Measurements from ENCODE around the gene ABCC9. TPM values are rescaled to one million over a fixed set of nuclear protein-coding genes. Genes with fewer than 3 reads are reported as not detected.

ABCC9 gene
- 0.01 TPM in 1 of 2 replicates, not detected in the other for polyA plus RNA-seq (2014; cell fraction: cytosol; rRNA removed)
- polyA plus RNA-seq (2014; cell fraction: nucleus; rRNA removed) = 0.43 TPM in 1 of 2 replicates, not detected in the other

DNA sequence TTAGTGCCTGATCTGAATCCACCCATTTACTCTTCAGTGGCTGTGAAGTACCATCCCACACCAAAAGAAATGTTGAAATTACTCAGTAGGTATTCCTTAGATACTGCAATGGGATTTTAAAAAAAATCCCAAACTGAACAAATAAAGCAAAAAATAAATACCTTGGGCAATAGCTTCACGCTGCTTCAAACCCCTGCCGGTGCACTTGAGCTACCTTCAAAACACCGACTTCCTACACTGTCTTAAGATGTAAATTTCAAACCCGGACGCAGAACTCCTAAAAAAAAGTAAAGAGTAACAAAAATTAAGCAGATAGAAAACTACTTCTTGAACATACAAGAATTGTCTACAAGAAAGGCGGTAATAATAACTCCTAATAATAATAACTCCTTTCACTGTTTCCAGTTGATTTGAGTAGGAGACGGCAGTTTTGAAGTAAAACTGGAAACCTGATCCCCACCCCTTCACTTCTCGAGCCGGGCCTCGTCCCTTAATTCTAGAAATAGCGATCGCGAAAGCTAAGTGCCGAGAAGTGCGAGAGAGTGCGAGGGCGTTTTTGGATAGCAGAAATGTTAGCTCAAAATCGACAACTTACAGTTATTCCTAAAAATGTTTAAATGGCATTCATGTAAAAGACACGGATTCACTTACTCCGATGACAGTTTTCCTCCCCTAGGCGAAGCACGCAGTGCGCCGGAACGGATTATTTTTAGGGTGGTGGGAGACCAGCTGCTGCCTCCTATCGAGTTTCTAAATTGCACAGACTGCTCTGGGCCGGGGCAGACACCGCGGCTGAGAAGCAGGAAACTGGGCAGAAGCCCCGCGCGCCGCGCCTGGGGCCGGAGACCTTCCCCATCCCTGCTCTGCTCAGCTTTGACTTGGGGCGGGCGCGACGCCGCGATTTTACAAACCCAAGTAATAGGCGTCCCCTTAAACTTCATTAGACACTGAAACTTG, at the start of gene ABCC9:
TSS of gene ABCC9 (minus strand) at position 878 of the 957 bp plus-strand sequence. CDS start 4,752 bp downstream, outside the sequence.
- peak; percentile 37 for DNase-seq (ENCODE audit: low spot score)

GRCh38 chr12:21989819-21990412, 48.7 kb upstream of the ABCC9 start:
- no peak for DNase-seq (ENCODE audit: low spot score)

- DNase-seq (ENCODE audit: low spot score) = no peak
These were observed 47.4 kb upstream of the ABCC9 start for GRCh38 chr12:21988619-21989018.

DNA sequence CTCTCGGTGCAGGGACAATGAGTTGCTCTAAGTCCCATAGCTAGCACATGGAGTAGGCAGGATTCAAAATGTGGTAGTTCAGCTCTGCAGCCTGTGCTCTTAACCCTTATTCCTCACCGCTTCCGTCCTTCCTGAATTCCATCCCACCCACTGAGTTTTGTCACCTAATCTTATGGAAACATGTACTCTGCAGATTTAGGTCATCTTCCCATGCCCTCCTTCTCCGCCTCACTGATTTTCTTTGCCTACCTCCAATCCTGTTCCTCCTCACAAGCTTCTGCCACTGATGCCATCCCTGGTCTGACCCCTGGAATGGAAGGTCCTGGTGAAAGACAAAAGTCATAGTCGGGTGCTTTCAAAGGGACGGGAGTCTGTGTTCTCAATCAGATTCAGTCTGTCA, 46.5 kb upstream of the ABCC9 start:
- DNase-seq (ENCODE audit: low spot score) = no peak

DNA sequence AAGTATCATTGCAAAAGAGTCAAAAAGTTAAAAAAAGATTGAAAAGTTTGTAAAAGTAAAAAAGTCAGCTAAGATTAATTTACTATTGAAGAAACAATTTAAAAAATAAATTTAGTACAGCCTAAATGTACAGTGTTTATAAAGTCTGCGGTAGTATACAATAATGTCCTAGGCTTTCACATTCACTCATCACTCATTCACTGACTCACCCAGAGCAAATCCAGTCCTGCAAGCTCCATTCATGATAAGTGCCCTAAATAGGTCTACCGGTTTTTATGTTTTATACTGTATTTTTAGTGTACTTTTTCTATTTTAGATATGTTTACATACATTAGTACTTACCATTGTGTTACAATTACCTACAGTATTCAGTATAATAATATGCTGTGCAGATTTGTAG, 43.9 kb upstream of the ABCC9 start:
- DNase-seq (ENCODE audit: low spot score) = no peak

DNA sequence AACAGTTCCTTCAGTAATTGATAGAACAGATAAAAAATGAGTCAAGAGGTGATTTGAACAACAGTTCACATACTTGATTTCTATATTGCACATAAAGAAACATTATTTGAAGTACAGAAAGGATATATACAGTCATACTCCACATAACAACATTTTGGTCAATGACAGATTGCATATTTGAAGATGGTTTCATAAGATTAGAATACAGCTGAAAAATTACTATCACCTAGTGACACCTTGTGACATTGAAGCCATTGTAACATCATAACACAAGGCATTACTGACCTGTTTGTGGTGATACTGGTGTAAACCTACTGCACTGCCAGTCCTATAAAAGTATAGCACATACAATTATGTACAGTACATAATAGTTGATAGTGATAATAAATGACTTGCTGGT, 43.1 kb upstream of the ABCC9 start:
- no peak for DNase-seq (ENCODE audit: low spot score)

DNA sequence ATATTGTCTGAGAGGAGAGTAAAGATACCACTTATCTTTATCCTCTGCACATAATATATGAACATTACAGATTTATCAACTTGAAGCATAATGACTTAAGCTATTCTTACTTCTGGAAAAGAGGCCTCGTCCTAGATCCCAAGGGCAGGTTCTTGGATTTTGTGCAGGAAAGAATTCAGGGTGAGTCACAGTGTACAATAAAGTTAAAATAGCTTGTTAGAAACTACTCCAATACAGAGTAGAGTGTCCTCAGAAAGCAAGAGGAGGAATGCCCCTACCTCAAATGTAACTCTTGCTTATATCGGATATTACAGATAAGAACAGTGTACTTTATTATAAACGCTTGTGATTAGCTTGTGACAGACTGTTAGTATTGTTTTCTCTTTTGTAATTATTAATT, 41.9 kb upstream of the ABCC9 start:
- DNase-seq (ENCODE audit: low spot score) = no peak

DNA sequence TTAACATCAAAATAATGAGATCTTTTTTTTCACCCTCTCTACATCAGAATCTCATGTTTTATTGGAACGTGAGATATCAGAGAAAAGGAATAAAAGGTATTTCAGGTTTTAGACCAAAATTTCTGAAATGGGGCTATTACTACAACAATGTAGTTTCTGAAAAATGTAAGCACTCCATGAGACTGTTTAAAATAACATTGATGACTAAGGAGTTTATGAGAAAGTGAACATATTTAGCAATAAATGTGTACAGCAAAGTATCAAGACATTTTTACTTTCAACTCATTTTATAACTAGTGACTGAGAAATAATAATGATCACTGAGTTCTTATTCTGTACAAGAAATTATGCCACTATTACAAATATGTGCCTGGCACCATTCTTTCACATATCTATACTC, 39.3 kb upstream of the ABCC9 start:
- DNase-seq (ENCODE audit: low spot score) = no peak

DNA sequence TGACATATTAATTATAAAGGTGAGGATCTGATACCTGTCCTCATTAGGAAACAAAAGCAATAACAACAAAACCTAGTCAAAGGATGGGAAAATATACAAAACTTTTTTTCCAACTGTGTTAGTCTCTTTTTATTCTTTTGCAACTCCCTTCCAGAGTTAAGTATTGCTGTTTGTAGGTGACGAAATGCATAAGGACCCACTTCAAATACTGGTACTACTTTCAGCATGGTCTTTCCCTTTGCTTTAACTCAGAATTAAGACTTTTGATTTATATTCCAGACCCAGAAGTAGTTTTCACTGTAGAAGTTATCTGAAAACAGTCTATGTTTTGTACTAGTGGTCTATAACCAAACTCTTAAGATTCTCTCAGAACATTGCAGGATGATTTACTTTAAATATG, 34.1 kb upstream of the ABCC9 start:
- no peak for DNase-seq (ENCODE audit: low spot score)

DNA sequence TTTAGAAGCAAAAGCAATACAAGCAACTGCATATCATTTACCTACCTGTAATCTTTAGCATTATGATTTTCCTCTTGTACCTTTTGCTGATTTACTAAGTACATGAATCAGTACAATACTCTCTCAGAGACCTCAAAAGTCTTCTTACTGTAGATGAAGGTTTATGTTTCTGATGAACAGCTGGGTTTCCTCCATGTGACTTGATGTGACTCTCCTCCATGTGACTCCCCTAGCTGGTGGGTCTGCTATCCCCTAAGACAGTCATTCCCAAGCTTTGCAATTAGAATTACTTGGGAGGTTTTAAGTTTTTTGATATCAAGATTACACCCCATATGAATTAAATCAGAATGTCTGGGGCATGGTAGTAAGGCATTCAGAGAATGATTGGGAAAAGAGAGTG, 32.0 kb upstream of the ABCC9 start:
- no peak for DNase-seq (ENCODE audit: low spot score)

- DNase-seq (ENCODE audit: low spot score) = no peak
These were observed 30.8 kb upstream of the ABCC9 start for GRCh38 chr12:21972055-21972454.

DNA sequence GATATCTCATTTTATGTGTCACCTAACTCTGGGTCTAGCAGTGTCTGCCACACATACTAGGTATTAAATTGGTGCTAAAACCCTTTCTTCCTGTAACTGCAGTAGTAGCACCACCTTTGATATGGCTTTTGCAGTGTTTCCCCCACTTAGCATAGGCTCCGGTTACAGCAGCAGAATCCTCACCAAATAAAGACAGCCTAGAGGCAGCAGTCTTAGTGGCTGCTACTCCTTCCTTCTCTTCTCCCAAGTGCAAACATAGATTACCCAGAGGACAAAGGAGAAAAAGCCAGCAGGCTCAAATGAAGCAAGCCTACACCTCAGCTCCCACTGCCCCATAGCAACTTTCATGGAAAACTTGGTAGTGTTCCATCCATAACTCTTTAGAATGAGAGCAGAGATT, 30.1 kb upstream of the ABCC9 start:
- no peak for DNase-seq (ENCODE audit: low spot score)

DNA sequence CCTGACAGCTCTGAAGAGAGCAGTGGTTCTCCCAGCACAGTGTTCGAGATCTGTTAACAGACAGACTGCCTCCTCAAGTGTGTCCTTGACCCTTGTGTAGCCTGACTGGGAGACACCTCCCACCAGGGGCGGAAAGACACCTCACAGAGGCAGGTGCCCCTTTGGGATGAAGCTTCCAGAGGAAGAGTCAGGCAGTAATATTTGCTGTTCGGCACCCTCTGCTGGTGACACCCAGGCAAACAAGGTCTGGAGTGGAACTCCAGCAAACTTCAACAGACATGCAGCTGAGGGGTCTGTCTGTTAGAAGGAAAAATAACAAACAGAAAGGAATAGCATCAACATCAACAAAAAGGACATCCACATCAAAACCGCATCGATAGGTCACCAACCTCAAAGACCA, 21.6 kb upstream of the ABCC9 start:
- no peak for DNase-seq (ENCODE audit: low spot score)

GRCh38 chr12:21962236-21962635, 21.0 kb upstream of the ABCC9 start:
- DNase-seq (ENCODE audit: low spot score) = no peak

- no peak for DNase-seq (ENCODE audit: low spot score)
These were observed 9.4 kb upstream of the ABCC9 start for GRCh38 chr12:21950649-21951048.

- no peak for DNase-seq (ENCODE audit: low spot score)
These were observed 7.8 kb upstream of the ABCC9 start for GRCh38 chr12:21949036-21949435.

GRCh38 chr12:21946983-21947382, 5.8 kb upstream of the ABCC9 start:
- DNase-seq (ENCODE audit: low spot score) = no peak

GRCh38 chr12:21945002-21945401, 3.8 kb upstream of the ABCC9 start:
- no peak for DNase-seq (ENCODE audit: low spot score)

GRCh38 chr12:21942377-21942703, 1.1 kb upstream of the ABCC9 start:
- no peak for DNase-seq (ENCODE audit: low spot score)

DNA sequence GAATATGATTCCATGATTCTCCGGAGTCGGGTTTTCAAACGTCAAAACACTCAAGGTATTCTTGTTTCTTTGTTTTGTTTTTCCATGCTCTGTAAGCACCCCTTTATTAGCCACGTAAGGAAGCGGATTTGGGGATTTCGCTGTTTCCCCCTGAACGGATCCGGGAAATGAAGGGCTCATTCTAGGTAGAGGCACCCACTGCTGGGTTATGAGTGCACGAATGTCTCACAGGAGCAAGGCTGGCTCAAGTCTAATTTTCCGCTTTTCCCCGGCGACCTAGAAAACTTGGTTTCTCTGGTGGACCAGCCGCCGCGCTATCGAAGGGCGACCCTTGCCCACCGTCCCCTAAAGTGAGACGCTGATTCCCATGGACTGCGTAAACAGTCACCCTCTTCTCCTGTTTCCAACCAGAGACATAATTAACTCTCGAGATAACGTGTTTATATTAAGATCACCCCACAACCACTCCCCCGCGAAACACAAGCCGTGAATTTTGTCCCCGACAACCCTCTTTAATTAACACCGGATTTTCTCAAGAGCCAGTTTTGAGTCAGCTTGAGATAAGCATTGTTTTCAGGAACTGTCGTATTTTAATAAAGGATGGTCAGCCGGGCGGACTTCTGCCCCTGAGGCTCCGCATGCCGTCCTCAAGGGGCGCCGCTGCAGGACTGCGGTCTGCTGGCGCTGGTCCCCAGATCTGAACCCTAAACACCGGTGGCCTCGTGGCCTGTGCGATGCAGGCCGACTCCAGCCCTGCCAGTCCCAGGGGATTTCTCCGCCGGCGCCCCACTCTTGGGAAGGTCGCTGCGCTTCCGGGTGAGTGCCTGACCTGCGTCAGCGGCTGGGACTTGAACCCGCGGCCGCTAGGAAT, 515 bp upstream of the ABCC9 start:
- DNase-seq (ENCODE audit: low spot score) = peak; percentile 24

DNA sequence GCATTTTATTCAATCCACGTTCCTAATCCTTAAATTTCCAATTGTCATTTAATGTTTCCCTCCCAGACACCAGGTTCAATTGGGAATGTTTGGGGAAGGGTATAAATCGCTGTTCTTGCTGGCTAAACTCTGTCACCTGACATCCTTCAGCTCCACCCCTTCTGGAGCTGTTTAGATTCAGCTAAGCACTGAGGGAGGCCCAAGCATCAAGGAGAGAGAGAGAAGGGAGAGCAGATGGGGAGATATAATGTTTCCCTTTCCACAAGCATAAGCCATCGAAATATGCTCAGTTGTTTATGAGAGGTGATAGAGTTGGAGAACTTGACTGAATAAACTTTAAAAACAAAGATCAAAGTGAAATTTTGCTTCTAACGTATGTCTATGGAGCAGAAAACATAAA, 1.8 kb downstream of the ABCC9 start:
- DNase-seq (ENCODE audit: low spot score) = no peak

GRCh38 chr12:21938879-21939278, 2.3 kb downstream of the ABCC9 start:
- DNase-seq (ENCODE audit: low spot score) = no peak
